ENCODE results near the gene TTYH1. TPM values are rescaled to one million over a fixed set of nuclear protein-coding genes. Genes with fewer than 3 reads are reported as not detected.

TTYH1 gene
- total and polyA plus RNA-seq, 2 of the 8 experiments (the other 6 are each of a cell fraction or from before 2014, with no cell fraction given) = 26.7 to 46.5 TPM

DNA sequence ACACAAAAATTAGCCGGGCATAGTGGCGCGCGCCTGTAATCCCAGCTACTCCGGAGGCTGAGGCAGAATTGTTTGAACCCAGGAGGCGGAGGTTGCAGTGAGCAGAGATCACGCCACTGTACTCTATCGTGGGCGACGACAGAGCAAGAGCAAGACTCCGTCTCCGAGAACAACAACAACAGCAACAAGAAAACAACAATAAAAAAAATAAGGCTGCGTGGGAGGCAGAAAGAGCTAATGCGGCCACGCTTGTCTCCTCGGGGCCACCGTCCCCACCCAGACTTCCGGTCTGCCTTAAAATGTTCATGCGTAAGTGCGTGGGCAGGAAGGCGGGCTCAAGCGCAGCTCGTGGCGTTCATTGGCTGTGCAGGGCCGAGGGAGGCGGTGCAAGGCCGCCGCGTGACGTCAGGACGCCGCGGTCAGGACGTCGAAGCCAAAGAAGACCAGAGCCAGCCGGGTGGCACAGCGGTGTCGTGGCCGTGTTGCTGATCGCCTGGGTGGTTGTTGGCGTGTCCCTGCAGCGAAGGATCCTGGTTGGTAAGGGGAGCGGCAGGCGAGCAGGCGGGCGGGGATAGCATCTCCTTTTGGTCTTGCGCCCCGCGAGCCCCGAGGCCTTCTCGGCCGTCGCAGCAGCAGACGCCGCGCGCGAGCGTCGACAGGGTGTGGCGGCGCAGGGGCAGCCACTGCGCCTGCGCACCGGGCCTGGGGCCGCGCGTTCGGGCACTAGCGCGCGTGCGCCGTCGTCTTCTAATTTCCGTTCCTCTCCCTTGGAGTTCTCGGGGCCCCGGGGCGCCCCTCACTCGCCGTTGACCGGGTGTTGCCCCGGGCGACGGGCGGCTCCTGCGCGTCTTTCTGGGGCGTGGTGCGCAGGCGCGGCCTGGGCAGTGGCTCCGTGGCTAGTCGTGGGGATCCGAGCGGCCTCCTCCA, 33.8 kb downstream of the TTYH1 start, which contains the start of gene LENG8:
LENG8 (plus strand) TSS at position 426 of the 927 bp plus-strand sequence. CDS start 2,146 bp downstream, outside the sequence.
- Histone ChIP-seq H3K79me2 (ENCODE audit: control insufficient read depth in 1 of 2, insufficient read depth in 2 of 2, low read length in 2 of 2) (peaks cover 16 to 56% of the 10 kb centered on the region in 2 experiments), H3K27ac (ENCODE audit: low read depth, low read length) (peak within 1 kb of the TSS; percentile 89), H3K56ac (replicated peaks; ENCODE audit: insufficient read length, low read depth, low read length) (peak within 1 kb of the TSS; percentile 93), H3K4me1 (replicated peaks in 1 of 4; ENCODE audit: control insufficient read depth in 3 of 4, insufficient read depth in 4 of 4, low read length in 3 of 4) (peaks cover 0 to 2% (median under 1%) of the 10 kb centered on the region in 4 experiments; a peak in 5 of 7 replicates), H3K9me3 (ENCODE audit: insufficient read depth in 2 of 2, low read depth in 1 of 2, low read length in 1 of 2) (no peaks in the 10 kb centered on the region), H2BK15ac (ENCODE audit: low read length) (no peak within 1 kb of the TSS; the same call in 1 of the 2 replicates), H2BK5ac (ENCODE audit: low read depth, low read length) (peak within 1 kb of the TSS; percentile 86), H3K36me3 (ENCODE audit: control insufficient read depth in 2 of 4, insufficient read depth in 4 of 4, low read length in 3 of 4) (peaks cover 23 to 37% (median 28%) of the 10 kb centered on the region in 4 experiments), H3K27me3 (replicated peaks in 1 of 4; ENCODE audit: control insufficient read depth in 3 of 4, extremely low read depth in 1 of 4, insufficient read depth in 3 of 4, low read length in 3 of 4) (no peaks in the 10 kb centered on the region), H3K79me1 (ENCODE audit: low read depth, low read length) (peaks cover 17% of the 10 kb centered on the region), H3K23ac (ENCODE audit: insufficient read length) (no peak within 1 kb of the TSS), H2BK12ac (ENCODE audit: low read depth, low read length) (0 out of 2 replicates have a peak within 1 kb of the TSS, but pooled peaks have one; percentile 4), H4K91ac (replicated peaks; ENCODE audit: insufficient read length, low read length) (peak within 1 kb of the TSS; percentile 98), H2AK5ac (ENCODE audit: low read depth, low read length) (no peak within 1 kb of the TSS), H3K4me2 (ENCODE audit: insufficient read depth in 1 of 2, low read depth in 2 of 2, low read length in 2 of 2) (peak within 1 kb of the TSS; percentile 95 to 99), H3K14ac (ENCODE audit: insufficient read length) (no peak within 1 kb of the TSS), H4K8ac (ENCODE audit: extremely low read depth, insufficient read depth, low read length) (peak within 1 kb of the TSS; percentile 97; the same call in 1 of the 2 replicates), H3K4ac (replicated peaks; ENCODE audit: insufficient read length, low read depth, low read length) (peak within 1 kb of the TSS; percentile 78), H2AFZ (ENCODE audit: low read length) (peak within 1 kb of the TSS; percentile 59; the same call in 1 of the 2 replicates), H3K18ac (ENCODE audit: extremely low read depth, low read length) (peak within 1 kb of the TSS; percentile 96; the same call in 1 of the 2 replicates), H2BK20ac (ENCODE audit: low read length) (no peak within 1 kb of the TSS), H3K4me3 (ENCODE audit: extremely low read depth in 1 of 4, insufficient read depth in 2 of 4, low read depth in 3 of 4, low read length in 4 of 4) (peak within 1 kb of the TSS; percentile 61 to 90 (median 84)), H2BK120ac (replicated peaks; ENCODE audit: low read depth, low read length) (peak within 1 kb of the TSS; percentile 43), H3K23me2 (ENCODE audit: low read depth, low read length) (peaks cover 6% of the 10 kb centered on the region; the same call in 1 of the 2 replicates), H4K20me1 (replicated peaks in 1 of 2; ENCODE audit: control insufficient read depth in 1 of 2, insufficient read depth in 2 of 2, low read length in 2 of 2) (peaks cover 12 to 33% of the 10 kb centered on the region in 2 experiments), H4K5ac (ENCODE audit: insufficient read length, low read depth, low read length) (peak within 1 kb of the TSS; percentile 94), H3K9ac (replicated peaks in 1 of 4; ENCODE audit: extremely low read depth in 1 of 4, low read depth in 3 of 4, low read length in 3 of 4) (peak within 1 kb of the TSS; percentile 85 to 89 (median 88))
- WGBS, 2 experiments (ENCODE audit: extremely low coverage in 1 of 2, insufficient coverage in 1 of 2, insufficient read length in 1 of 2, insufficient replicate concordance in 2 of 2, low coverage in 1 of 2, low lambda C conversion rate in 2 of 2, missing lambda C conversion rate in 1 of 2) = 2% methylated on average over 67 of the region's 96 CpGs; no CpG with 5 or more reads in 1 of the 2 experiments
- ChIA-PET POLR2A (ENCODE audit: partially characterized antibody) (interaction anchor here (0.6 to 10.3 kb wide), 14 partner anchors 9 to 1222 kb away, joined by 3 to 129 read pairs (median 5); partner anchors contain the start of gene LENG9), CTCF (ENCODE audit: partially characterized antibody) (interaction anchor here (0.7 to 2.5 kb wide), 8 partner anchors 11 to 712 kb away, joined by 3 to 25 read pairs (median 6); partner anchors contain the start of gene TTYH1)
- DNase-seq (ENCODE audit: low read depth in 1 of 2, low spot score in 2 of 2) (peak in 1 of 2 experiments; percentile 92), FAIRE-seq (no peak)
- TF ChIP-seq, protein P1, sequence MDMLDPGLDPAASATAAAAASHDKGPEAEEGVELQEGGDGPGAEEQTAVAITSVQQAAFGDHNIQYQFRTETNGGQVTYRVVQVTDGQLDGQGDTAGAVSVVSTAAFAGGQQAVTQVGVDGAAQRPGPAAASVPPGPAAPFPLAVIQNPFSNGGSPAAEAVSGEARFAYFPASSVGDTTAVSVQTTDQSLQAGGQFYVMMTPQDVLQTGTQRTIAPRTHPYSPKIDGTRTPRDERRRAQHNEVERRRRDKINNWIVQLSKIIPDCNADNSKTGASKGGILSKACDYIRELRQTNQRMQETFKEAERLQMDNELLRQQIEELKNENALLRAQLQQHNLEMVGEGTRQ (IDR thresholded peaks at IDR 0.05; ENCODE audit: low read length) = no peak
- TF ChIP-seq TBP (IDR thresholded peaks at IDR 0.05; ENCODE audit: low read depth, low read length) (peak; percentile 55), POLR2A (IDR thresholded peaks at IDR 0.05; ENCODE audit: control extremely low read depth in 1 of 2, low read depth in 2 of 2, low read length in 2 of 2) (peak in 1 of 2 experiments; percentile 92; a peak in 2 of 3 replicates), EGR1 (IDR thresholded peaks at IDR 0.05; ENCODE audit: borderline replicate concordance, low read depth, low read length) (peak; percentile 90), EP300 (IDR thresholded peaks at IDR 0.05; ENCODE audit: borderline replicate concordance in 1 of 2, low read depth in 2 of 2, low read length in 2 of 2) (no peak), SIX5 (IDR thresholded peaks at IDR 0.05; ENCODE audit: low read depth, low read length) (no peak), RBBP5 (IDR thresholded peaks at IDR 0.05; ENCODE audit: borderline replicate concordance, low read depth, low read length) (peak; percentile 23), TAF1 (IDR thresholded peaks at IDR 0.05; ENCODE audit: low read depth, low read length) (peak; percentile 65; the same call in 1 of the 2 replicates), KDM1A (IDR thresholded peaks at IDR 0.05; ENCODE audit: borderline replicate concordance, low read length) (peak; percentile 68; the same call in 1 of the 2 replicates)

Measured in H1 (cell line).